NCI-H187 treated with DMSO at 0.1 percent for 48 hours (cell line): ENCODE data around the gene TMEM222.
"Not testable (repeated sequence)": the region's sequence is repeated elsewhere in the genome, so short reads cannot be mapped to it uniquely, and the experiment has no call there.

Source experiments
- DNase-seq: peaks from one replicate; lab custom pipeline; 2025; lab: John Stamatoyannopoulos, UW

Gene TMEM222

GRCh38 chr1:27321813-27322568 lies at the start of gene TMEM222:
TSS of gene TMEM222 (plus strand) at chr1:27322163. CDS start at chr1:27322198, 35 bp downstream.
- DNase-seq = peak; percentile 72

- DNase-seq = no peak
Observed at GRCh38 chr1:27274204-27274603, 47.8 kb upstream of the TMEM222 start.

- no peak for DNase-seq
Observed at GRCh38 chr1:27275696-27276095, 46.3 kb upstream of the TMEM222 start.

- DNase-seq = no peak
Observed at GRCh38 chr1:27284425-27285273, 37.3 kb upstream of the TMEM222 start.

- DNase-seq = no peak
Observed at GRCh38 chr1:27285274-27285660, 36.7 kb upstream of the TMEM222 start.

- DNase-seq = not testable (repeated sequence)
Observed at GRCh38 chr1:27285821-27286220, 36.1 kb upstream of the TMEM222 start.

GRCh38 chr1:27289125-27289524 lies 32.8 kb upstream of the TMEM222 start:
- DNase-seq = not testable (repeated sequence)

- DNase-seq = no peak
Observed at GRCh38 chr1:27290581-27290980, 31.4 kb upstream of the TMEM222 start.

- DNase-seq = no peak
Observed at GRCh38 chr1:27292106-27292505, 29.9 kb upstream of the TMEM222 start.

- no peak for DNase-seq
Observed at GRCh38 chr1:27293915-27294314, 28.0 kb upstream of the TMEM222 start.

- no peak for DNase-seq
Observed at GRCh38 chr1:27296773-27297291, 25.1 kb upstream of the TMEM222 start.

- no peak for DNase-seq
Observed at GRCh38 chr1:27297903-27298302, 24.1 kb upstream of the TMEM222 start.

GRCh38 chr1:27298632-27299384 lies 23.2 kb upstream of the TMEM222 start:
- no peak for DNase-seq

- no peak for DNase-seq
Observed at GRCh38 chr1:27299385-27300271, 22.3 kb upstream of the TMEM222 start.

GRCh38 chr1:27300341-27301051 lies 21.5 kb upstream of the TMEM222 start:
- peak; percentile 55 for DNase-seq

GRCh38 chr1:27301052-27301422 lies 20.9 kb upstream of the TMEM222 start:
- no peak for DNase-seq

- DNase-seq = peak; percentile 47
Observed at GRCh38 chr1:27301582-27302199, 20.3 kb upstream of the TMEM222 start.

GRCh38 chr1:27302612-27303011 lies 19.4 kb upstream of the TMEM222 start:
- no peak for DNase-seq

- DNase-seq = no peak
Observed at GRCh38 chr1:27303509-27303908, 18.5 kb upstream of the TMEM222 start.

GRCh38 chr1:27306071-27306470 lies 15.9 kb upstream of the TMEM222 start:
- no peak for DNase-seq
